IMR-90 (cell line): Measurements from ENCODE around the gene DNAJC5. TPM values are rescaled to one million over a fixed set of nuclear protein-coding genes. Genes with fewer than 3 reads are reported as not detected.

Source experiments
- ATAC-seq: fragments of 200-7000 bp; cut with Tn5 transposase; 2 replicates; pipeline ENCODE4 v1.9.1; 2020; ENCODE audit warnings: low read depth, mild to moderate bottlenecking, moderate library complexity
- BruUV-seq: library from RNA; stranded (reverse); fragments of 400-500 nt; replicated peaks from 2 replicates; lab custom pipeline; 2021; lab: Mats Ljungman, UMichigan
- CTCF ChIA-PET: fragments of 300-600 bp; formaldehyde crosslinking; extraction: SDS; loops from one replicate; lab custom pipeline; 2021; ENCODE audit warnings: antibody characterized with exemption; lab: Yijun Ruan, JAX
- POLR2A ChIA-PET: fragments of 300-600 bp; sonication (Branson Sonifier 250); formaldehyde crosslinking; loops from one replicate; lab custom pipeline; 2022; ENCODE audit warnings: antibody characterized with exemption; ENCODE audit not compliant: unreplicated experiment; lab: Charles Lee
- DNase-seq: peaks from one replicate; pipeline ENCODE4 v3.0.0; 2013
- H2AFZ ChIP-seq: replicated peaks from 2 replicates; pipeline ENCODE3; 2013; ENCODE audit warnings: low read length, mild to moderate bottlenecking; ENCODE audit not compliant: poor library complexity
- H2AK5ac ChIP-seq: 2 replicates; pipeline ENCODE4 v1.6.1; 2013; ENCODE audit warnings: low read depth, low read length, inconsistent platforms
- H2AK9ac ChIP-seq: replicated peaks from 2 replicates; pipeline ENCODE3; 2013; ENCODE audit warnings: mild to moderate bottlenecking, low read depth, low read length, moderate library complexity; ENCODE audit not compliant: poor library complexity
- H2BK120ac ChIP-seq: 2 replicates; pipeline ENCODE4 v1.6.1; 2013; ENCODE audit warnings: low read depth, low read length, inconsistent platforms
- H2BK15ac ChIP-seq: 3 replicates; pipeline ENCODE4 v1.6.1; 2013; ENCODE audit warnings: low read depth, low read length, inconsistent platforms
- H2BK20ac ChIP-seq: 2 replicates; pipeline ENCODE4 v1.6.1; 2013; ENCODE audit warnings: low read depth, mild to moderate bottlenecking, inconsistent platforms, low read length, moderate library complexity
- H2BK5ac ChIP-seq: 2 replicates; pipeline ENCODE4 v1.6.1; 2013; ENCODE audit warnings: mild to moderate bottlenecking, low read depth, low read length, inconsistent platforms; ENCODE audit not compliant: poor library complexity, severe bottlenecking
- H3K14ac ChIP-seq: replicated peaks from 2 replicates; pipeline ENCODE4 v1.6.1; 2013; ENCODE audit warnings: low read depth, low read length, inconsistent platforms
- H3K18ac ChIP-seq: 2 replicates; pipeline ENCODE4 v1.6.1; 2013; ENCODE audit warnings: low read depth, low read length, control low read depth
- H3K23ac ChIP-seq: 2 replicates; pipeline ENCODE4 v1.6.1; 2013; ENCODE audit warnings: low read depth, low read length, inconsistent platforms
- H3K27ac ChIP-seq: 2 replicates; pipeline ENCODE4 v1.5.1; 2013; ENCODE audit warnings: mild to moderate bottlenecking, control low read depth, low read length; ENCODE audit not compliant: insufficient read depth
- H3K27me3 ChIP-seq: 2 replicates; pipeline ENCODE4 v1.6.1; 2013; ENCODE audit warnings: low read length; ENCODE audit not compliant: control insufficient read depth, insufficient read depth
- H3K36me3 ChIP-seq: 2 replicates; pipeline ENCODE4 v1.6.1; 2013; ENCODE audit warnings: low read length, mixed read lengths; ENCODE audit not compliant: control insufficient read depth, insufficient read depth
- H3K4ac ChIP-seq: 2 replicates; pipeline ENCODE4 v1.6.1; 2013; ENCODE audit warnings: low read depth, low read length, inconsistent platforms
- H3K4me1 ChIP-seq: 2 replicates; pipeline ENCODE4 v1.6.1; 2013; ENCODE audit warnings: low read length, mixed read lengths; ENCODE audit not compliant: control insufficient read depth, insufficient read depth
- H3K4me2 ChIP-seq: 2 replicates; pipeline ENCODE4 v1.6.1; 2013; ENCODE audit warnings: low read depth, mild to moderate bottlenecking, control low read depth, low read length, moderate library complexity
- H3K4me3 ChIP-seq: 2 replicates; pipeline ENCODE4 v1.5.1; 2013; ENCODE audit warnings: low read depth, mild to moderate bottlenecking, control low read depth, low read length, moderate library complexity; ENCODE audit not compliant: insufficient read depth
- H3K56ac ChIP-seq: 2 replicates; pipeline ENCODE4 v1.6.1; 2013; ENCODE audit warnings: low read length, inconsistent platforms; ENCODE audit not compliant: insufficient read depth; ENCODE audit errors: extremely low read depth
- H3K79me1 ChIP-seq, 2 experiments: 2 replicates each; pipeline ENCODE4 v1.6.1; 2013; ENCODE audit warnings: low read length in 2 of 2, inconsistent platforms in 1 of 2, low read depth in 1 of 2
- H3K9ac ChIP-seq: 2 replicates; pipeline ENCODE4 v1.6.1; 2013; ENCODE audit warnings: low read depth, low read length, control low read depth
- H3K9me1 ChIP-seq: 2 replicates; pipeline ENCODE4 v1.6.1; 2013; ENCODE audit warnings: low read length, inconsistent platforms; ENCODE audit not compliant: insufficient read depth
- H3K9me3 ChIP-seq: 2 replicates; pipeline ENCODE4 v1.6.1; 2013; ENCODE audit warnings: low read length; ENCODE audit not compliant: control insufficient read depth, insufficient read depth
- H4K20me1 ChIP-seq: 2 replicates; pipeline ENCODE4 v1.6.1; 2013; ENCODE audit warnings: low read length, inconsistent platforms; ENCODE audit not compliant: insufficient read depth
- H4K5ac ChIP-seq: 2 replicates; pipeline ENCODE4 v1.6.1; 2013; ENCODE audit warnings: mild to moderate bottlenecking, low read depth, low read length, control low read depth
- H4K8ac ChIP-seq, 2 experiments: 2 replicates each; pipeline ENCODE4 v1.6.1; 2013; ENCODE audit warnings: low read depth in 2 of 2, low read length in 2 of 2, control low read depth in 1 of 2, inconsistent platforms in 1 of 2
- H4K91ac ChIP-seq: 2 replicates; pipeline ENCODE4 v1.6.1; 2013; ENCODE audit warnings: low read depth, low read length, inconsistent platforms; ENCODE audit not compliant: insufficient read depth
- BHLHE40 ChIP-seq: fragments of 150-350 bp; IDR thresholded peaks from 2 replicates; pipeline ENCODE4 v1.6.1; 2016; ENCODE audit warnings: mild to moderate bottlenecking, low read depth, low read length
- CEBPB ChIP-seq: IDR thresholded peaks from 2 replicates; pipeline ENCODE4 v1.6.1; 2012; ENCODE audit warnings: low read depth, low read length, improper control_type of control experiment
- CHD1 ChIP-seq: IDR thresholded peaks from 2 replicates; pipeline ENCODE4 v1.6.1; 2012; ENCODE audit warnings: low read depth, low read length, improper control_type of control experiment
- FOS ChIP-seq: fragments of 150-350 bp; IDR thresholded peaks from 2 replicates; pipeline ENCODE4 v1.6.1; 2016; ENCODE audit warnings: low read depth, low read length
- MAZ ChIP-seq: IDR thresholded peaks from 2 replicates; pipeline ENCODE4 v1.6.1; 2012; ENCODE audit warnings: low read depth, mild to moderate bottlenecking, low read length, improper control_type of control experiment, moderate library complexity, borderline replicate concordance
- MXI1 ChIP-seq: IDR thresholded peaks from 2 replicates; pipeline ENCODE4 v1.6.1; 2012; ENCODE audit warnings: low read depth, mild to moderate bottlenecking, low read length, moderate library complexity, borderline replicate concordance
- NFE2L2 ChIP-seq: fragments of 150-350 bp; IDR thresholded peaks from 2 replicates; pipeline ENCODE4 v1.6.1; 2016; ENCODE audit warnings: low read depth, mild to moderate bottlenecking, low read length
- RAD21 ChIP-seq: IDR thresholded peaks from 2 replicates; pipeline ENCODE4 v1.6.1; 2012; ENCODE audit warnings: low read length, improper control_type of control experiment
- RCOR1 ChIP-seq: IDR thresholded peaks from 2 replicates; pipeline ENCODE4 v1.6.1; 2012; ENCODE audit warnings: mild to moderate bottlenecking, low read length, improper control_type of control experiment; ENCODE audit not compliant: insufficient replicate concordance
- RFX5 ChIP-seq: IDR thresholded peaks from 2 replicates; pipeline ENCODE4 v1.8.0; 2012; ENCODE audit warnings: low read depth, mild to moderate bottlenecking, low read length, moderate library complexity
- SMC3 ChIP-seq: fragments of 150-350 bp; IDR thresholded peaks from 2 replicates; pipeline ENCODE4 v1.6.1; 2016; ENCODE audit warnings: low read depth, mild to moderate bottlenecking, antibody characterized with exemption, low read length, moderate library complexity
- WGBS, 2 experiments: methylation state at CpG; one replicate each; pipeline versions ENCODE4 v1.1.5 to v1.1.7; 2013; ENCODE audit warnings: missing lambda C conversion rate in 2 of 2; ENCODE audit not compliant: insufficient read length in 1 of 2; ENCODE audit errors: extremely low coverage in 2 of 2; 5-methylcytosine and 5-hydroxymethylcytosine counted together
- dilution Hi-C: fragments of 300-500 bp; cut with HindIII; formaldehyde crosslinking; loops from one replicate; pipeline ENCODE4 v1.14.3; 2018; ENCODE audit warnings: low sequenced_read_pairs; ENCODE audit not compliant: unreplicated experiment
- in situ Hi-C: fragments of 300-500 bp; cut with MboI; formaldehyde crosslinking; loops from 3 replicates; pipeline ENCODE4 v1.14.3; 2019; ENCODE audit warnings: low sequenced_read_pairs, inconsistent platforms, mixed read lengths
- intact Hi-C: fragments of 100-400 bp; cut with micrococcal nuclease; formaldehyde crosslinking; loops from 2 replicates; pipeline ENCODE4 v1.10.0; 2022
- polyA plus RNA-seq, 3 experiments: library from polyadenylated mRNA; depleted of rRNA; stranded (reverse); fragments of >200 nt; gene quantifications; 2 replicates each; pipeline ENCODE4 v1.2.3, GENCODE V29; 2012; ENCODE audit warnings: low replicate concordance in 1 of 3
- total RNA-seq: library from RNA; depleted of rRNA; stranded (reverse); fragments of >200 nt; gene quantifications from 2 replicates; pipeline ENCODE4 v1.2.3, GENCODE V29; 2012
- TF ChIP-seq, protein P1 (sequence below): fragments of 150-350 bp; IDR thresholded peaks from 2 replicates; pipeline ENCODE4 v1.6.1; 2016; ENCODE audit warnings: low read depth, mild to moderate bottlenecking, low read length, moderate library complexity, borderline replicate concordance
- TF ChIP-seq, protein P2 (sequence below): conservative IDR thresholded peaks from 2 replicates; pipeline ENCODE4 v1.5.1; 2012; ENCODE audit warnings: mild to moderate bottlenecking, low read depth, low read length, improper control_type of control experiment

DNAJC5 gene
- total and polyA plus RNA-seq, 2 of the 4 experiments (the other 2 are of a cell fraction), result 35.6 to 45.2 TPM

DNA sequence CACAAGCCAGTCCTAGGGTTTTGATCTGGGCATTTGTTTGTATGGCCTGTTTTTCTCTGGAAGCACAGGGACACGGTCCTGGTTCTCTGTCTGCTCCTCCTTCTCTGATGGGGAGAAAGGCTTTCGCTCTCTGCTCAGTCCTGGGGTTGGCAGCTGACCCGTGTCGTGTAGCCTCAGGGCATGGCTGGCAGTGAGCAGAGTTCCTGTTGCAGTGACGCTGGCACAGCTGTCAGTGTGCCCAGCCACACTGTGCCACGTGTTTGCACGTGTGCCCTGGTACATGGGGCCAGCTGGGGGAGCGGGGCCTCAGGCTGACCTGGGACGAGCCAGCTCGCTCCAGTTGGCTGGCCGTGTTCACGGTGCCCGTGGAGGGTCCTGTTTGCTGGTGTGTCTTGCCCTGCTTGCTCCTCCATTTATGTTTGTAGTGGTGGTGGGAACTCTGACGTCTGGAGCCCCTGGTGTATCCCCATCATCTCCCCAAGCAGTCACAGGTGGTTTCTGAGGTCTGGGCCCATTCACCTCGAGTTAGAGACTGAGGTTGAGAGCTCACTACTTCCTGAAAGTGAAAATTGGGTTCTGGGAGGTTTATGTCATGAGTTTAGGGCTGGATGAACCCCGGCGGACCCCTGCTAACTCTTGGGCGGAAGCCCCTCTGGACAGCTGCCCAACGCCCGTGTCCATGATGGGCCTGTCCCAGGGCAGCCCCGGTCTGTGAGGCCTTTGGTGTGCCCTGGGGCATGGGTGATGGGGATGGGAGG, 10.2 kb upstream of the DNAJC5 start:
- Histone ChIP-seq H3K4me1 (peaks cover 5% of the 10 kb centered on the region), H2AFZ (no peak overlapping the region), H3K18ac (no peak overlapping the region), H2BK15ac (no peak overlapping the region), H3K4me2 (no peak overlapping the region), H3K4me3 (no peak overlapping the region), H4K20me1 (peaks cover 78% of the 10 kb centered on the region), H3K79me1 (peaks cover 30 to 70% of the 10 kb centered on the region in 2 experiments), H3K9me1 (peaks cover 8% of the 10 kb centered on the region), H3K36me3 (peaks cover 72% of the 10 kb centered on the region), H3K9ac (no peak overlapping the region), H3K56ac (no peak overlapping the region), H4K8ac (no peak overlapping the region), H3K4ac (no peak overlapping the region), H3K14ac (no peak overlapping the region), H3K27me3 (no peaks in the 10 kb centered on the region), H3K27ac (no peak overlapping the region), H2AK5ac (no peak overlapping the region), H4K5ac (no peak overlapping the region), H2BK120ac (no peak overlapping the region), H4K91ac (no peak overlapping the region), H3K9me3 (no peaks in the 10 kb centered on the region), H2BK5ac (no peak overlapping the region), H2BK20ac (no peak overlapping the region), H2AK9ac (no peak overlapping the region), H3K23ac (no peak overlapping the region)
- DNase-seq, result no peak
- in situ Hi-C loops, result no loop called here
- intact Hi-C loops, result no loop called here
- dilution Hi-C loops, result no loop called here
- TF ChIP-seq SMC3, result no peak
- TF ChIP-seq RAD21, result no peak
- TF ChIP-seq CHD1, result no peak
- TF ChIP-seq RFX5, result no peak
- TF ChIP-seq, protein P1, sequence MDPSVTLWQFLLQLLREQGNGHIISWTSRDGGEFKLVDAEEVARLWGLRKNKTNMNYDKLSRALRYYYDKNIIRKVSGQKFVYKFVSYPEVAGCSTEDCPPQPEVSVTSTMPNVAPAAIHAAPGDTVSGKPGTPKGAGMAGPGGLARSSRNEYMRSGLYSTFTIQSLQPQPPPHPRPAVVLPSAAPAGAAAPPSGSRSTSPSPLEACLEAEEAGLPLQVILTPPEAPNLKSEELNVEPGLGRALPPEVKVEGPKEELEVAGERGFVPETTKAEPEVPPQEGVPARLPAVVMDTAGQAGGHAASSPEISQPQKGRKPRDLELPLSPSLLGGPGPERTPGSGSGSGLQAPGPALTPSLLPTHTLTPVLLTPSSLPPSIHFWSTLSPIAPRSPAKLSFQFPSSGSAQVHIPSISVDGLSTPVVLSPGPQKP, result no peak
- TF ChIP-seq RCOR1, result no peak
- TF ChIP-seq FOS, result no peak
- no peak for TF ChIP-seq MAZ
- TF ChIP-seq, protein P2, sequence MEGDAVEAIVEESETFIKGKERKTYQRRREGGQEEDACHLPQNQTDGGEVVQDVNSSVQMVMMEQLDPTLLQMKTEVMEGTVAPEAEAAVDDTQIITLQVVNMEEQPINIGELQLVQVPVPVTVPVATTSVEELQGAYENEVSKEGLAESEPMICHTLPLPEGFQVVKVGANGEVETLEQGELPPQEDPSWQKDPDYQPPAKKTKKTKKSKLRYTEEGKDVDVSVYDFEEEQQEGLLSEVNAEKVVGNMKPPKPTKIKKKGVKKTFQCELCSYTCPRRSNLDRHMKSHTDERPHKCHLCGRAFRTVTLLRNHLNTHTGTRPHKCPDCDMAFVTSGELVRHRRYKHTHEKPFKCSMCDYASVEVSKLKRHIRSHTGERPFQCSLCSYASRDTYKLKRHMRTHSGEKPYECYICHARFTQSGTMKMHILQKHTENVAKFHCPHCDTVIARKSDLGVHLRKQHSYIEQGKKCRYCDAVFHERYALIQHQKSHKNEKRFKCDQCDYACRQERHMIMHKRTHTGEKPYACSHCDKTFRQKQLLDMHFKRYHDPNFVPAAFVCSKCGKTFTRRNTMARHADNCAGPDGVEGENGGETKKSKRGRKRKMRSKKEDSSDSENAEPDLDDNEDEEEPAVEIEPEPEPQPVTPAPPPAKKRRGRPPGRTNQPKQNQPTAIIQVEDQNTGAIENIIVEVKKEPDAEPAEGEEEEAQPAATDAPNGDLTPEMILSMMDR, result no peak
- TF ChIP-seq BHLHE40, result no peak
- no peak for TF ChIP-seq MXI1
- no peak for TF ChIP-seq NFE2L2
- no peak for TF ChIP-seq CEBPB
- ChIA-PET CTCF (no interaction called here), POLR2A (no interaction called here)
- no peak for ATAC-seq
- BruUV-seq, result no TSS peak
- 89% methylated on average over 5 of the region's 21 CpGs; no CpG with 5 or more reads in 1 of the 2 experiments for WGBS, 2 experiments
